Stimulated activated CD4-positive, alpha-beta T cell treated with anti-CD3 and anti-CD28 coated beads, Interleukin-15, amount 100 ng/mL, for 24 hours (primary cell): ENCODE measurements around the gene TUBA1C.
"Not testable (repeated sequence)": the region's sequence is repeated elsewhere in the genome, so short reads cannot be mapped to it uniquely, and the experiment has no call there.

ENCODE experiments used
- DNase-seq: peaks from one replicate; pipeline ENCODE4 v3.0.0-alpha.2; 2020

Gene TUBA1C

DNA sequence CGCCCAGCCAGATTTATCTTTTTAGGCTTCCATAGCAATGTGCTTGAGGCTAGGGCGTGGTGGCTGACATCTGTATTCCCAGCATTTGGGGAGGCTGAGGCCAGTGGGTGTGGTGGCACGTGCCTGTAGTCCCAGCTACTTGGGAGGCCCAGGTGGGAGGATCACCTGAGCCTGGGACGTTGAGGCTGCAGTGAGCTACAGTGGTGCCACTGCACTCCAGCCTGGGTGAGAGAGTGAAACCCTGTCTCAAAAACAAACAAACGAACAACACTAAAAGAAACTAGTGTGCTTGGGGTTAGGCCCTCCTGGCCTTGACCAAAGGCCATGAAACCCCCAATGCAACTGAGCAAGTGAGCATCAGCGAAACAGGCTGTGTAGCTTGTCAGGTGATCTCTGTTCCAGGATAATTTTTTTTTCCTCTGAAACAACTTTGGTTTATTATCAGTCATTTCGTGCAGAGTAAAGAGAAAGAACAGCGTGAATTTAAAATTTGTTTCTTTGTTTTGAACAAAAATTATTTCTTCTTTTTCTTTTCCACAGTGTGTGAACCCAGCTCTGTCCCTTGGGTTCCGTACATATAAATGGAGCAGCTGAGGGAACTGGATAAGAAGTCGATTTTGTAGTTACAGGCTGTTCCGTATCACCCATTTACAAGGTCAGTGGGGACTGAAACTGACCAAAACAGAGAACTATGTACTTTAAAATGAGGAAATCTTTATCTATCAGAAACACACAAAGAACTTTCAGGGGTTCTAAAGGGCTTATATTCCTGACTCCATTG lies 8.8 kb upstream of the TUBA1C start:
- DNase-seq: no peak

DNA sequence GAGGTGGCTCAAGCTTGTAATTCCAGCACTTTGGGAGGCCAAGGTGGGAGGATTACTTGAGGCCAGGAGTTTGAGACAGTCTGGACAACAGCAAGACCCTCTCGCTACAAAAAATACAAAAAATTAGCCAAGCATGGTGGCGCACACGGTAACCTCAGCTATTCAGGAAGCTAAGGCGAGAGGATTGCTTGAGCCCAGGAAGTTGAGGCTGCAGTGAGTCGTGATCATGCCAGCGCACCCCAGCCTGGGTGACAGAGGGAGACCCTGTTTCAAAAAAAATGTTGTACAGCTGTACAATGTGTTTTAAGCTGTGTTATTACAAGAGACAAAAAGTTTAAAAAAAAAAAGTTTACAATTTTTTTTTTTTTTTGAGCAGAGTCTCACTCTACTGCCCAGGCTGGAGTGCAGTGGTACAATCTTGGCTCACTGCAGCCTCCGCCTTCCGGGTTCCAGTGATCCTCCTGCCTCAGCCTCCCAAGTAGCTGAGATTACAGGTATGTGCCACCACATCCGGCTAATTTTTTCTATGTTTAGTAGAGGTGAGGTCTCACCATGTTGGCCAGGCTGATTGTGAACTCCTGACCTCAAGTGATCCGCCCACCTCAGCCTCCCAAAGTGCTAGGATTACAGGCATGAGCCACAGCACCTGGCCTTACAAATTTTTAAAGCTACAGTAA lies 7.2 kb upstream of the TUBA1C start:
- DNase-seq: not testable (repeated sequence)

DNA sequence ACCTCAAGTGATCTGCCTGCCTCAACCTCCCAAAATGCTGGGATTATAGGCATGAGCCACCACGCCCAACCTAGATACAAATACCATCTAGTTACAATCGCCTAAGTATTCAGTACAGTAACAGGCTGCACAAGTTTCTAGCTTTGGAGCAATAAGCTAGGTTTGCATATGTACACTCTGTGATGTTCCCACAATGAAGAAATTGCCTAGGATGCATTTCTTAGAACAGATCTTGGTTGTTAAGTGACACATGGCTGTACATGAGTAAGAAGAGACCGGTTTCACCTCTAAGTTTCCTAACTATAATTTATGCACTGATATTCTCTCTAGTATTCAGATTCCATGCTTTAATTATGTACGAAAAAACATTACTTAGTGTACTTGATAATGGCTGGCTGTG lies 5.4 kb upstream of the TUBA1C start:
- no peak for DNase-seq

DNA sequence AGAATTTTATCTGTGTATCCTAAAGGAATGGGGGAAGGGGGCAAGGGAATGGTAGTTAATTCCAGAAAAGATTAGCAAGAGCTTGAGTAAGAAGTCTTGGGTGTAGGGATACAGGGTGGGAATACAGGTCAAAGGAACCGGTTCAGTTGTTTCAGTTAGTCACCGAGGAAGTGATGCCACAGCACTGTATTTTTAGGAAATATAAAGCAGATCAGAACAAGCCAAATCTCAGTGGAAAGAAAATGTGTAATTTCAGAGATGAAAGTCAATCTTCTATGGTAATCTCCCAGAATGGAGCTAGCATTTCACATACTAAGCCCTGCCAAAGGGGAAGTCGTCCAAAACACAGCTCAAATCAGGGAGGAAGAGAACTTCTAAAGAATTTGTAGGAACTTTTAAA lies 4.7 kb upstream of the TUBA1C start:
- DNase-seq: no peak

DNA sequence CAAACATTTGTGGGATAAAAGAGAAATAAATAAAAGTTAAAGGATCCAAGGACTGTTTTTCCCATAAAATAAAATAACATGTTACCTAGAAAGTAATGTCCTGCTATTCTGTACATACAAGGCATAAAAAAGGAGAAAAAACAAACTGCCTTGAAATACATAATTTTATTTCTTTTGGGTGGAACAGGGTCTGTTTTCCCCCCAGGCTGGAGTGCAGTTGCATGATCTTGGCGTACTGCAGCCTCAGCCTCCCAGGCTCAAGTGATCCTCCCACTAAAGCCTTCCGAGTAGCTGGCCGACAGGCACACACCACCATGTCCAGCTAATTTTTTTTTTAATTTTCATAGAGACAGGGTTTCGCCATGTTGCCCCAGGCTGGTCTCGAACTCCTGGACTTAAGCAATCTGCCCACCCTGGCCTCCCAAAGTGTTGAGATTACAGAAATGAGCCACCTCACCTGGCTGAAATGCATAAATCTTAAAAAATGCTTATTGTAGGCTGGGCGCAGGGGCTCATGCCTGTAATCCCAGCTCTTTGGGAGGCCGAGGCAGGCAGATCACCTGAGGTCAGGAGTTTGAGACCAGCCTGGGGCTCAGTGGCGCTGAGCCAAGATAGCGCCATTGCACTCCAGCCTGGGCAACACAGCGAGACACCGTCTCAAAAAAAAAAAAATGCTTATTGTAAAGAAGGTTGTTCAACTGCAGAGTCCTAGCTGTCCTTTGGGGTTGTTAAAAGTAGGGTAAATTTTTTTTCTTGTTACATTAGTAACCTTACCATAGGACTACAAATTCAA lies 4.1 kb upstream of the TUBA1C start:
- DNase-seq: no peak

DNA sequence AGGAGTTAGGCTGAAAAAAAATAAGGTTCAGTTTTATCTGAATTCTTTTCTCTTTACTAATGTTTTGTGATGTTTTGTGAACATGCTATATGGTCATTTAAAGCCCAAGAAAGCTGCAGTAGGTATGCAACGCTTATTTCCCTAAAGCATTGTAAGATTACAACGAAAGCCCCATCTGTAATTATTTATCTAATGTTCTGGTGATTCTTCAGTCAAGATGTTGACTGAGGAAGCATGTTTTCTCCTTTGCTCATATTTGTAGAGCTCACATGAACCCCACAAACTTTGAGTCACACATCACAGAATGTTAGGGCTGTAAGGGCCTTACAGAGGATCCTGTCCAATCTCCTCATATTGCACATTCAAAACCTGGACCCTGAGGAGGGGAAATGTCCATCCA lies 3.2 kb upstream of the TUBA1C start:
- DNase-seq: no peak

DNA sequence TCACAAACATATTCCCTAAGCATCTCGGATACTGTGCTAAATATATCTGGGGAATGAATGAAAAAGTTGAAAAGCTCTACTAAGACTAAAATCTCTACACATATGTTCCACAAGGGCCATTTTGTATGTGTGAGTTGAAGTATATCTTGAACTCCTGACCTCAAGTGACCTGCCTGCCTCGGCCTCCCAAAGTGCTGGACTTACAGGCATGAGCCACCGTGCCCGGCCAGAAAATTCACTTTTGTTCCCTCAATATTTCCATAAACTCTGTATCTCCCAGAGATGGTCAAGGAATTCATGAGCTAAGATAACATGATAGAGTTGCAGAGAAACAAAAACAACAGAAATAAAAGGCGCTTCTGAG lies 1.5 kb upstream of the TUBA1C start:
- no peak for DNase-seq

DNA sequence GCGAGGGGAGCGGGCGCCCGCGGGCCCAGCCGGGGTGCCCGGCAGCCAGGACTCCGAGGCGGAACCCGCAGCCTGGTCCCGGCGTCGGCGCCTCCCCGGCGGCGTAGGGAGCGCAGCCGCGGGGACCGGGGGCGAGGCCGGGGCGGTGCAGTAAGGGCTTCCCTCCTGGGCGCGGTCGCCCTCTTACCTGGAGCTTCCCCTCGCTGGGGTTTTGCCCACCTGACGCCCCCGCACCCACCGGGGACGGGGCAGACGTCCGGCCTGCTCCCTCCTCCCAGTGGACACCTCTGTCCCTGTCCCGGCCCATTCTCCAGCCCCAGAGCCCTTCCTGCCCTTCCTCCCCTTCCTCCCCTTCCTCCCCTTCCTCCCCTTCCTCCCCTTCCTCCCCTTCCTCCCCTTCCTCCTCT lies 413 bp upstream of the TUBA1C start:
- DNase-seq: peak; percentile 72

DNA sequence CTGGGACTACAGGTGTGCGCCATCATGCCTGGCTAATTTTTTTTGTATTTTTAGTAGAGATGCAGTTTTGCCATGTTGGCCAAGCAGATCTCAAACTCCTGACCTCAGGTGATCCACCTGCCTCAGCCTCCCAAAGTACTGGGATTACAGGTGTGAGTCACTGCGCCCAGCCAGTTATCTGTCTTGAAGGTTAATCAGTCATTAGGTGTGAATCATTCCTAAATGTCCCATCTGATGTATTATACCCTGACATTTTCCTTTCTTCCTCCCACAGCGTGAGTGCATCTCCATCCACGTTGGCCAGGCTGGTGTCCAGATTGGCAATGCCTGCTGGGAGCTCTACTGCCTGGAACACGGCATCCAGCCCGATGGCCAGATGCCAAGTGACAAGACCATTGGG lies 4.3 kb downstream of the TUBA1C start:
- not testable (repeated sequence) for DNase-seq

DNA sequence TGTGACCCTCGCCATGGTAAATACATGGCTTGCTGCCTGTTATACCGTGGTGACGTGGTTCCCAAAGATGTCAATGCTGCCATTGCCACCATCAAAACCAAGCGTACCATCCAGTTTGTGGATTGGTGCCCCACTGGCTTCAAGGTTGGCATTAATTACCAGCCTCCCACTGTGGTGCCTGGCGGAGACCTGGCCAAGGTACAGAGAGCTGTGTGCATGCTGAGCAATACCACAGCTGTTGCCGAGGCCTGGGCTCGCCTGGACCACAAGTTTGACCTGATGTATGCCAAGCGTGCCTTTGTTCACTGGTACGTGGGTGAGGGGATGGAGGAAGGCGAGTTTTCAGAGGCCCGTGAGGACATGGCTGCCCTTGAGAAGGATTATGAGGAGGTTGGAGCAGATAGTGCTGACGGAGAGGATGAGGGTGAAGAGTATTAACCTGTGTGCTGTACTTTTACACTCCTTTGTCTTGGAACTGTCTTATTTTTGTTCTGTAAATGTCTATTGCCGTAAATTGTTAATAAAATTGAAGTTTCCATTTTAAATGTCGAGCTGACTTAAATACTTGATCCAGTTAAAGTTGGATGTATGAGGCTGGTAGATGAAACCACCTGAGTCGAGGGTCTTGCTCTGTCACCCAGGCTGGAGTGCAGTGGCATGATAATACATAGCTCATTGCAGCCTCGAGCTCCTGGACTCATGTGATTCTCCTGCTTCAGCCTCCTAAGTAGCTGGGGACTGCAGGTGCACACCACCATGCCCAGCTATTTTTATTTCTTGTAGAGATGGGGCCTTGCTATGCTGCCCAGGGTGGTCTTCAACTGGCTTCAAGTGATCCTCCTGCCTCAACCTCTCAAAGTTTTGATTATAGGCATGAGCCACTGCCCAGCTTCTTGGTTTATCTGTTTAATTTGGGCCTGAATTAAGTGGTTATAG lies 8.2 kb downstream of the TUBA1C start:
- DNase-seq: no peak

DNA sequence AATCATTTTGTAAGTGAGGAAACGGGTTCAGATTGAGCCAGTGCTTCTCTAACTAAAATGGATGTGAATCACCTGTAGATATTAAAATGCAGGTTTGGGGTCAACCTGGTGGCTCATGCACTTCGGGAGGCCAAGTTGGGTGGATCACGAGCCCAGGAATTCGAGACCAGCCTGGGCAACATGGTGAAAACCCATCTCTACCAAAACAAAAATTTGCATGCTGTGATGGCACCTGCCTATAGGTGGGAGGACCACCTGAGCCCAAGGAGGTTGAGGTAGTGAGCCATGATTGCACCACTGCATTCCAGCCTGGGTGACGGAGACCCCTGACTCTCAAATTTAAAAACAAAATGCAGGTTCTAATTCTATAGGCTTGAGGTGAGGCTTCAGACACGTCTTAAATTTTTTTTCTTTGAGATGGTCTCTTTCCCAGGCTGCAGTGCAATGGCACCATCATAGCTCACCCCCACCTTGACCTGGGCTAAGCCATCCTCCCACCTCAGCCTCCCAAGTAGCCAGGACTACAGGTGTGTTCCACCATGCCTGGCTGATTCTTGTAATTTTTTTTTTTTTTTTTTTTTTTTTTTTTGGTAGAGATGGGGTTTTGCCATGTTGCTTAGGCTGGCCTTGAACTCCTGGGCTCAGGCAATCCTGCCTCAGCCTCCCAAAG lies 9.0 kb downstream of the TUBA1C start:
- no peak for DNase-seq

DNA sequence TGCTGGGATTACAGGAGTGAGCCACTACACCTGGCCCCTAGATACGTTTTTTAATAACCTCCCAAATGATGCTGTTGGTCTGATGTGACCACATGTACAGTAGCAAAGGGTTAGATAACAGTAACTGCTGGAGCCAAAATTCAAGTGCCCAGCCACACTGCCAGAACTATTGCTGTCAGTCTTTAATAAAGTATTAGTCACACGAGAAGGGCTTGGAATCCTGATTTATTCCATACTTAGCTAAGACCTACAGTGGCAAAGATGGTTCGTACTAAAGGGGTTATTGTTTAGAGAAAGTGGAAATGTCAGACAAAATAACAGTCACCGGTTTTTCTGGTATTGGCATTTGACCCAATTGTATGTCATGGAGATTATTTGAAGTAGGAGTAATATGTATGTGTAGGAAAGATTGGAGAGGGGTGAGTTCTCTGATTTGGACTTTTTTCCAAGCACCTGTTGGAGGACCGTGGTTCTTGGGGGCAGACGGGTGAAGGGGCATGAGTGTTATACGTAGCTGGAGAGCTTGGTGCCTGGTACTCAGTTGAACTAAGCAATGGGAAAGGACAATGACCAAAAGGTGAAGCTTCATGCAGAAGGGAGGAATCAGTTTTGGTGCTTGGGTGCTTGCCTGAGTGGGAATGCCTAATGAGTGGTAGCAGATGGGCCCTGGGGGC lies 9.7 kb downstream of the TUBA1C start:
- DNase-seq: no peak

DNA sequence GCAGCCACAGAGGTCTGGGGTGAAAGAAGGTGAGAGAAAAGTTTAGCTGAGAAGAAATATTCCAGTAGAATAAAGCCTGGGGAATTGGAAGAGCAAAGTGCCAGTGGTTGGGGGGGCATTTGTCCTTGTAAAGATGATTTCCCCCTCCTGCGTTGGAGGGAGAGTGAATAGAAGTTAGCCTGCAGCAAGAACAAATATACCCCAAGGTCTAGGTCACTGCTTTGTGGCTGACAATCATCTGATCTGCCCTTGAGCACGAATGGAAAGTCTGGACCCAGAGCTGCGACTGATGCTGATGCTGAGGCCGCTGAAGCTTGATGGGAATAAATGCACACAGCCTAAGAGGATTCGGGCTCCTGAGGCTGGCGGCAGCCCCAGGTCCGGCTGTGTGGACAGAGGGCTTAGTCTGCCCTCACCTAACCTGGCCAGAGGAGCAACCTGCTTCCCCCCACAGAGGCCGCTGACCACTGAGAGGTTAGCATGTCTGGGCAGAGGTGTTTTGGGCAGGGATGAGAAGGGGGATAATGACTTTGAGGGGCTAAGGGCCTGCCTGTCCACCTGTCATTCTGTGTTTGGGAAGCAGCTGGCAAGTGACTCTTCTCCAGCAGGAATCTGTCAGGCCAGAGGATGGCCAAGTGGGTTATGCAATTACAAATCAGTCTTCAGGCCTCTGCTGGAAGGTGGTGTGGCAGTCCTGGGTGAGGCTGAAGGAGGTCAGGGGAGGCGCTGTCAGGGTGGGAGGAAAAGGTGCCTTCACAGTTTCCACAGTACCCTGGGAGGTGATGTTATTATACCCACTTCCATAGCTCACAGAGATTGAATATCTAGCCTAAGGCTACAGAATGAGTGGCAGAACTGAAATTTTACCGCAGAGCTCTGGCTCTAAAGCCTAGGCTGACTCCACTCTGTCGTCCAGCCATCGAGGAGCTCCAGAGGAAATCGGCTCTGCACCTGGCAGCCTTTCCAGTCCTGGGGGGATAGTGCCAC lies 11.7 kb downstream of the TUBA1C start:
- no peak for DNase-seq

DNA sequence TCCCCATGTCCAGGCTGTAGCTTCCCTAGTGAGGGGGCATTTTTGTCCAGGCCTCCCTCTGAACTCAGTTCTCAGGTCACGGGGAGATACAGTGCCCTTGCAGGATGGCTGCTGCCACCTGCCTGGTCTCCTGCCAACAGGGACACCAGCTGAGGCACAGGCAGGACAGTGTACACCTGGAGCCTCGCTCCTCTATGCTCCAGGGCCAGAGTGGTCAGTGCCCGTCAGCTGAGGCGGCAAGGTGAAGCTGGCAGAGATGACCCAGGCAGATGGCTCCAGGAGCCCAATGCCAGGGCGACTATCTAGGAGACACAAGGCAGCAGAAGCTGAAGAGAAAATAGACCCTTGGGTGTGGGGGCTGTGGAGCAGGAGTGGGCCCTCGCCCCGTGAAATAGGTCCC lies 12.6 kb downstream of the TUBA1C start:
- DNase-seq: no peak

DNA sequence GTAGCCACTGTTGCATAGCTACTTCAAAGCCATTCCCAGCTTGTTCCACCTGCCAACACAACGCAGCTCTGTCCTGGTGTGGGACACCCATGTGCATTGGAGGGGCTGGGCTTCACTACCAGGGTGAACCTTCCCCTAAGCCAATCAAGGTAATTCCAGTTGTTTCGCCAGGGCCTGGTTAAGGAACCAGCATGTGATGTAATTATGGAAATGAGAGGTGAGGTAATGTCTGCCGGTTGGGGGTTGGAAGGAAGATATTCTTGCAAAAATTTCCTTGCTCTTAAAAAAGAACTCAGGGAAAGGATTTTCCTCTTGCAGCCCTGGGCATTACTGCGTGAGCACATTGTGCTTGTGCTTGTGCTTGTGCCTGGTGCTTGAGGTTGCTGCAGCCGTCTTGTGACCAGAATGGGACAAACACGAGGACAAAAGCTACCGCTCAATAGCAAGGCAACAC lies 14.9 kb downstream of the TUBA1C start:
- no peak for DNase-seq

DNA sequence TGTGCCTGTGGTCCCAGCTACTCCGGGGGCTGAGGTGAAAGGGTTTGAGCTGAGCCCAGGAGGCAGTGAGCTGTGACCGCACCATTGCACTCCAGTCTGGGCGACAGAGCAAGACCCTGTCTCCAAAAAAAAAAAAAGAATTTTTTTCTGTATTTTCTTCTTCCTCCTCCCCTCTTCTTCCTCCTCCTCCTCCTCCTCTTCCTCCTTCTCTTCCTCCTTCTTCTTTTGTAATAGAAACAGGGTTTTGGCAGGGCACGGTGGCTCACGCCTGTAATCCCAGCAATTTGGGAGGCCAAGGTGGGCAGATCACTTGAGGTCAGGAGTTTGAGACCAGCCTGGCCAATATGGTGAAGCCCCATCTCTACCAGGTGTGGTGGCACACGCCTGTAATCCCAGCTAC lies 15.7 kb downstream of the TUBA1C start:
- DNase-seq: not testable (repeated sequence)

DNA sequence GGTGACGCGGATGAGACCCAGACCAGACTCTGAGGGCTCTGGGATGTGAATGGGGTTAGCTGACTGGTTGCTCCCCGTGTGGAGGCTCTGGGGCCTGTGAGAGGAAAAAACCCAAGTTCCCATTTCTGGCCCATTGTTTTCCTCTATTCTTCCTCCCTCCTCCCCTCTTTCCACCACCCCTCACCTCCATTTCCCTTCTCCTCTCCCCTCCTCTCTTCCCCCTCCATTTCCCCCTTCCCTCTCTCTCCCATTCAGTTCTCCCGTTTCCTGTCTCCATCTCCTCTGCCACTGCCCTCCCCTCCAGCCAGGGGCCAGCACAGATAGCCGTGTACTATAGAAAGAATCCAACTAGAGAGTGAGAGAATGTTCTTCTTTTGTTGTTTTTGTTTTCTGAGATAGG lies 17.4 kb downstream of the TUBA1C start:
- no peak for DNase-seq

DNA sequence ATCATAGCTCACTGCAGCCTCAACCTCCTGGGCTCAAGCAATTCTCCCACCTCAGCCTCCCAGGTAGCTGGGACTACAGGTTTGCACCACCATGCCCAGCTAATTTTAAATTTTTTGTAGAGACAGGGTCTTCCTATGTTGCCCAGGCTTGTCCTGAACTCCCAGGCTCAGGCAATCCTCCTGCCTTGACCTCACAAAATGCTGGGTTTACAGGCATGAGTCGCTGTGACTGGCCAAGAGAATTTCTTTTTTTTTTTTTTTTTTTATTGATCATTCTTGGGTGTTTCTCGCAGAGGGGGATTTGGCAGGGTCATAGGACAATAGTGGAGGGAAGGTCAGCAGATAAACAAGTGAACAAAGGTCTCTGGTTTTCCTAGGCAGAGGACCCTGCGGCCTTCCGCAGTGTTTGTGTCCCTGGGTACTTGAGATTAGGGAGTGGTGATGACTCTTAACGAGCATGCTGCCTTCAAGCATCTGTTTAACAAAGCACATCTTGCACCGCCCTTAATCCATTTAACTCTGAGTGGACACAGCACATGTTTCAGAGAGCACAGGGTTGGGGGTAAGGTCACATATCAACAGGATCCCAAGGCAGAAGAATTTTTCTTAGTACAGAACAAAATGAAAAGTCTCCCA lies 18.0 kb downstream of the TUBA1C start:
- DNase-seq: not testable (repeated sequence)

DNA sequence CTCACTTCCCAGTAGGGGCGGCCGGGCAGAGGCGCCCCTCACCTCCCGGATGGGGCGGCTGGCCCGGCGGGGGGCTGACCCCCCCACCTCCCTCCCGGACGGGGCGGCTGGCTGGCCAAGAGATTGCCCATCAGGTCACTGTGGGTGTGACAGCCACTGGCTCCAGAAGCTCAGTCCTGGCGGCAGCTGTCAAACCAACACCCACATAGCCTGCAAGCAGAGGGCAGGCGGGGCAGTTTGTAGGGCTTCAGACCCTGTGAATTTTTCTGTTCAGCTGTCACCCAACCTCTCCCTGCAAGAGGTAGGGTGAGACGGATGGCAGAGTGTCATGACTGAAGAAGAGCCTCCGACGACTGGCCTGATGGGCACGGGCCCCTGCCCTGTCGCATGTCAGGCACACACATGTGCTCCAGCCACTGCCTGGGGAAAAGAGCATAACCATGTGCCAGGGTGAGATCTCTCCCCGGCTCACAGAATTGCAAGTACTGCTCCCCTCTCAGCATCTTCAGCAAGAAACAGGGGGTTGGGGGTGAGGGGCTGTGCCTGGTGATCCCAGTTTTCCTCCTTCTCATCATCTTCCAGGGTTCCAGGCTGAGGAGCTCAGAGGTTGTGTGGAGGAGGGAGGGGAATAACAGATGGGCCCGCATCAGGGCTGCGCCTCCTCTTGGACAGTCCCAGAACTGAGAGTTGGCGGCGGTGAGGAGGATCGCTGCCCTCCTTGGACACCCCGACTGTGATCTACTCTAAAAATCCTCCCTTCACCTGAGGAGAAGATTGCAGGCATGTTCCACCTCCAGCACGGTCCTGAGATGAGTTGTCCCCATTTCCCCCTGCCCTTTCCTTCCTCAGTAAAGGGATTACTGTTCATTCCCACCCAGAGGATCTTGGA lies 18.9 kb downstream of the TUBA1C start:
- DNase-seq: no peak
